ENCODE results near the gene ZNF341. TPM values are rescaled to one million over a fixed set of nuclear protein-coding genes. Genes with fewer than 3 reads are reported as not detected.

ZNF341 gene
- polyA plus RNA-seq, 1 experiment = 2.9 TPM

GRCh38 chr20:33814238-33814712 is 82.5 kb downstream of the ZNF341 start:
- POLR2A ChIA-PET = interaction anchor here (0.7 kb wide), 1 partner anchor 240 kb away, joined by 3 read pairs; no protein-coding TSS in a partner anchor
- no peak for DNase-seq (ENCODE audit: low read depth)
- H3K4me3 ChIP-seq (ENCODE audit: low read depth, low read length) = no peak overlapping the region
- H3K27me3 ChIP-seq (ENCODE audit: control insufficient read depth, insufficient read depth, low read length) = no peaks in the 10 kb centered on the region
- no peak for TF ChIP-seq CTCF (IDR thresholded peaks at IDR 0.05; ENCODE audit: insufficient read depth, low read depth, low read length)
- H3K36me3 ChIP-seq (ENCODE audit: control insufficient read depth, insufficient read depth, low read length) = no peaks in the 10 kb centered on the region
- CTCF ChIA-PET = interaction anchor here (1.5 kb wide), 1 partner anchor 13 kb away, joined by 3 read pairs; no protein-coding TSS in a partner anchor

GRCh38 chr20:33815671-33816070 is 83.9 kb downstream of the ZNF341 start:
- POLR2A ChIA-PET = no interaction called here
- Histone ChIP-seq H3K4me3 (ENCODE audit: low read depth, low read length) (no peak overlapping the region), H3K36me3 (ENCODE audit: control insufficient read depth, insufficient read depth, low read length) (no peaks in the 10 kb centered on the region), H3K27me3 (ENCODE audit: control insufficient read depth, insufficient read depth, low read length) (no peaks in the 10 kb centered on the region)
- CTCF ChIA-PET = no interaction called here
- no peak for DNase-seq (ENCODE audit: low read depth)
- no peak for TF ChIP-seq CTCF (IDR thresholded peaks at IDR 0.05; ENCODE audit: insufficient read depth, low read depth, low read length)

GRCh38 chr20:33816191-33816590 is 84.4 kb downstream of the ZNF341 start:
- Histone ChIP-seq H3K27me3 (ENCODE audit: control insufficient read depth, insufficient read depth, low read length) (no peaks in the 10 kb centered on the region), H3K4me3 (ENCODE audit: low read depth, low read length) (no peak overlapping the region), H3K36me3 (ENCODE audit: control insufficient read depth, insufficient read depth, low read length) (no peaks in the 10 kb centered on the region)
- no peak for DNase-seq (ENCODE audit: low read depth)
- ChIA-PET CTCF (interaction anchor here (0.6 kb wide), 1 partner anchor 16 kb away, joined by 3 read pairs; no protein-coding TSS in a partner anchor), POLR2A (no interaction called here)
- TF ChIP-seq CTCF (IDR thresholded peaks at IDR 0.05; ENCODE audit: insufficient read depth, low read depth, low read length) = no peak

- no peak for TF ChIP-seq CTCF (IDR thresholded peaks at IDR 0.05; ENCODE audit: insufficient read depth, low read depth, low read length)
- Histone ChIP-seq H3K4me3 (ENCODE audit: low read depth, low read length) (no peak overlapping the region), H3K27me3 (ENCODE audit: control insufficient read depth, insufficient read depth, low read length) (no peaks in the 10 kb centered on the region), H3K36me3 (ENCODE audit: control insufficient read depth, insufficient read depth, low read length) (no peaks in the 10 kb centered on the region)
- ChIA-PET CTCF (interaction anchor here (0.9 kb wide), 1 partner anchor 46 kb away, joined by 3 read pairs; no protein-coding TSS in a partner anchor), POLR2A (interaction anchor here (0.6 to 1.2 kb wide), 2 partner anchors 13 to 44 kb away, joined by 3 to 4 read pairs; no protein-coding TSS in a partner anchor)
- no peak for DNase-seq (ENCODE audit: low read depth)
These were observed 85.6 kb downstream of the ZNF341 start for GRCh38 chr20:33817411-33817810.

GRCh38 chr20:33819456-33819855 is 87.7 kb downstream of the ZNF341 start:
- no peak for TF ChIP-seq CTCF (IDR thresholded peaks at IDR 0.05; ENCODE audit: insufficient read depth, low read depth, low read length)
- H3K4me3 ChIP-seq (ENCODE audit: low read depth, low read length) = no peak overlapping the region
- H3K27me3 ChIP-seq (ENCODE audit: control insufficient read depth, insufficient read depth, low read length) = no peaks in the 10 kb centered on the region
- ChIA-PET POLR2A (no interaction called here), CTCF (interaction anchor here (1.0 kb wide), 1 partner anchor 27 kb away, joined by 3 read pairs; no protein-coding TSS in a partner anchor)
- no peak for DNase-seq (ENCODE audit: low read depth)
- H3K36me3 ChIP-seq (ENCODE audit: control insufficient read depth, insufficient read depth, low read length) = no peaks in the 10 kb centered on the region
